Nephron progenitor cell (in vitro differentiated cells): ENCODE measurements around the gene TMEM115.

Experiments
- DNase-seq: peaks from one replicate; pipeline ENCODE4 v3.0.0; 2021
- H3K27ac Mint-ChIP-seq: 2 replicates; pipeline ENCODE4 v1.8.0; 2021; ENCODE audit warnings: mild to moderate bottlenecking, moderate library complexity, mixed read lengths
- H3K27me3 Mint-ChIP-seq: 2 replicates; pipeline ENCODE4 v1.8.0; 2021; ENCODE audit warnings: mild to moderate bottlenecking, low read depth, mixed read lengths; ENCODE audit not compliant: poor library complexity
- H3K36me3 Mint-ChIP-seq: 2 replicates; pipeline ENCODE4 v1.8.0; 2021; ENCODE audit warnings: low read depth, mixed read lengths
- H3K4me1 Mint-ChIP-seq: 2 replicates; pipeline ENCODE4 v1.8.0; 2021; ENCODE audit warnings: mixed read lengths
- H3K4me3 Mint-ChIP-seq: 2 replicates; pipeline ENCODE4 v1.8.0; 2021; ENCODE audit warnings: mild to moderate bottlenecking, moderate library complexity, mixed read lengths
- H3K9me3 Mint-ChIP-seq: 2 replicates; pipeline ENCODE4 v1.8.0; 2021; ENCODE audit warnings: mild to moderate bottlenecking, moderate library complexity, mixed read lengths
- CTCF ChIP-seq: fragments of 200-600 bp; sonication (generic); IDR thresholded peaks from 2 replicates; pipeline ENCODE4 v1.5.0; 2021; ENCODE audit warnings: antibody characterized with exemption

The TMEM115 gene

GRCh38 chr3:50358355-50358910 is 888 bp downstream of the TMEM115 start:
- H3K4me1 Mint-ChIP-seq: peaks cover 41% of the 10 kb centered on the region
- peaks cover 9% of the 10 kb centered on the region for H3K27me3 Mint-ChIP-seq
- peak overlapping the region; percentile 95 for H3K4me3 Mint-ChIP-seq
- no peak for DNase-seq
- H3K9me3 Mint-ChIP-seq: no peaks in the 10 kb centered on the region
- peak overlapping the region; percentile 79 for H3K27ac Mint-ChIP-seq
- H3K36me3 Mint-ChIP-seq: peaks cover 7% of the 10 kb centered on the region
- TF ChIP-seq CTCF: no peak

GRCh38 chr3:50357481-50357880 is 1.8 kb downstream of the TMEM115 start:
- TF ChIP-seq CTCF: no peak
- Mint-ChIP-seq H3K9me3 (no peaks in the 10 kb centered on the region), H3K4me1 (peaks cover 37% of the 10 kb centered on the region), H3K27ac (no peak overlapping the region), H3K27me3 (peaks cover 5% of the 10 kb centered on the region), H3K36me3 (peaks cover 7% of the 10 kb centered on the region), H3K4me3 (peak overlapping the region; percentile 95)
- no peak for DNase-seq

GRCh38 chr3:50356553-50356952 is 2.8 kb downstream of the TMEM115 start:
- DNase-seq: no peak
- Mint-ChIP-seq H3K27me3 (peaks cover 1% of the 10 kb centered on the region), H3K27ac (no peak overlapping the region), H3K4me3 (peak overlapping the region; percentile 95), H3K4me1 (peaks cover 40% of the 10 kb centered on the region), H3K9me3 (no peaks in the 10 kb centered on the region), H3K36me3 (peaks cover 7% of the 10 kb centered on the region)
- no peak for TF ChIP-seq CTCF

GRCh38 chr3:50355829-50356552 is 3.3 kb downstream of the TMEM115 start:
- H3K4me3 Mint-ChIP-seq: peak overlapping the region; percentile 95
- TF ChIP-seq CTCF: no peak
- peaks cover 45% of the 10 kb centered on the region for H3K4me1 Mint-ChIP-seq
- peaks cover 7% of the 10 kb centered on the region for H3K36me3 Mint-ChIP-seq
- H3K27me3 Mint-ChIP-seq: no peaks in the 10 kb centered on the region
- H3K9me3 Mint-ChIP-seq: no peaks in the 10 kb centered on the region
- H3K27ac Mint-ChIP-seq: peak overlapping the region; percentile 69
- DNase-seq: no peak

GRCh38 chr3:50354850-50355249 is 4.5 kb downstream of the TMEM115 start:
- DNase-seq: no peak
- Mint-ChIP-seq H3K27me3 (no peaks in the 10 kb centered on the region), H3K27ac (no peak overlapping the region), H3K9me3 (no peaks in the 10 kb centered on the region), H3K4me3 (no peak overlapping the region), H3K36me3 (peaks cover 7% of the 10 kb centered on the region), H3K4me1 (peaks cover 50% of the 10 kb centered on the region)
- TF ChIP-seq CTCF: no peak
